Cardiac muscle cell (in vitro differentiated cells and primary cell): Measurements from ENCODE around the gene ZNF580. TPM values are rescaled to one million over a fixed set of nuclear protein-coding genes. Genes with fewer than 3 reads are reported as not detected.
A peak's percentile ranks its signal among the peaks of the same experiment; 100 is the strongest.

Source experiments
- DNase-seq, 2 donors: peaks; one replicate each; pipeline versions ENCODE4 v3.0.0 to v3.0.0-alpha.2; 2010 to 2017; ENCODE audit warnings: low read depth in 1 of 2, low spot score in 1 of 2
- H3K27ac ChIP-seq: fragments of 200-600 bp; sonication (generic); 2 replicates; pipeline ENCODE4 v1.5.1; 2016
- H3K27me3 ChIP-seq: fragments of 200-600 bp; sonication (generic); 2 replicates; pipeline ENCODE4 v1.6.0; 2016; ENCODE audit warnings: control low read depth
- H3K36me3 ChIP-seq: fragments of 200-600 bp; sonication (generic); 2 replicates; pipeline ENCODE4 v1.5.1; 2016; ENCODE audit warnings: control low read depth
- H3K4me1 ChIP-seq: fragments of 200-600 bp; sonication (generic); 2 replicates; pipeline ENCODE4 v1.8.1; 2017; ENCODE audit warnings: low read depth, mild to moderate bottlenecking, mixed run types
- H3K4me3 ChIP-seq: fragments of 200-600 bp; sonication (generic); 2 replicates; pipeline ENCODE4 v1.5.1; 2016; ENCODE audit warnings: mild to moderate bottlenecking
- H3K9me3 ChIP-seq: fragments of 200-600 bp; sonication (generic); 2 replicates; pipeline ENCODE4 v1.5.1; 2017; ENCODE audit warnings: low read depth, mild to moderate bottlenecking, control low read depth
- polyA plus RNA-seq: library from polyadenylated mRNA; unstranded; fragments of >200 nt; fragmentation: Nextera tagmentation; extraction: Ambion mirVana; gene quantifications from 2 replicates; pipeline ENCODE4 v1.2.1, GENCODE V29; 2016
- total RNA-seq: library from RNA; depleted of rRNA; stranded (reverse); fragments of >200 nt; gene quantifications from 2 replicates; pipeline ENCODE4 v1.2.3, GENCODE V29; 2016
- TF ChIP-seq, protein P1 (sequence below): IDR thresholded peaks from 2 replicates; pipeline ENCODE4 v1.5.1; 2012; ENCODE audit warnings: low read depth, mild to moderate bottlenecking, low read length

The ZNF580 gene
- total and polyA plus RNA-seq, 2 experiments from 2014 or later: 78.4 to 124 TPM

DNA sequence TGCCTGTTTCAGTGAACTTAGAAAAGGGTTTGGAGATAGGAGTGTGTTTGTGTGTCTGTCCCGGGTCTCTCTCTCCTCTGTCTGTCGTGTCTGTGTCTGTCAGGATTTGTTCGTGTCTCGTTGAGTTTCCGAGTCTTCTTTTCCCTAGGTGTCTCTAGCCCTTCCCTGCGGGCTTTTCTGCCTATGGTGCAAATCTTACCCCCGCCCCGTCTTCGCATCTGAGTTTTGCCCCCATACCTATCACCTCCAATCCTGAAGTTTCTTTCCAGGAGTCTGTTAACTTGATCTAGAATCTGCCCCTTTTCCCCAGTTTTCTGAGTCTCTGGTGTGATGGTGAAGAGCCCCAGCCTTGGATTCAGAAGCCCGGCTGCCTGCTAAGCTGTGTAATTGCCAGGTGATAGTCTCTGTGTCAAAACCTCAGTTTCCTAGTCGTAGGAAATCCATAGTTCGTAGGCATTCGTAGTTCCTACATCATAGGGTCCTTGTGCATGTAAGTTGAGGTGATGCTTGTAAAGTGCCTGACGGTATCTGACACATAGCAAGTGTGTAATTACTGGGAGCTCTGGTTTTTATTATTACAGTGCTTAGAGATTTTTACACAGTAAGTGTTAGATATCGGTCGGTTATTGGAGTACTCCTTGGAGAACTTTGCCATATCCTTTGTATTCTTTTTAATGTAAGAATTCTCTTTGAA, 35.0 kb downstream of the ZNF580 start:
- Histone ChIP-seq H3K27me3 (no peaks in the 10 kb centered on the region), H3K27ac (peak overlapping the region; percentile 90), H3K4me3 (peak overlapping the region; percentile 88), H3K9me3 (no peaks in the 10 kb centered on the region), H3K36me3 (peaks cover 16% of the 10 kb centered on the region), H3K4me1 (peaks cover 13% of the 10 kb centered on the region)
- TF ChIP-seq, protein P1, sequence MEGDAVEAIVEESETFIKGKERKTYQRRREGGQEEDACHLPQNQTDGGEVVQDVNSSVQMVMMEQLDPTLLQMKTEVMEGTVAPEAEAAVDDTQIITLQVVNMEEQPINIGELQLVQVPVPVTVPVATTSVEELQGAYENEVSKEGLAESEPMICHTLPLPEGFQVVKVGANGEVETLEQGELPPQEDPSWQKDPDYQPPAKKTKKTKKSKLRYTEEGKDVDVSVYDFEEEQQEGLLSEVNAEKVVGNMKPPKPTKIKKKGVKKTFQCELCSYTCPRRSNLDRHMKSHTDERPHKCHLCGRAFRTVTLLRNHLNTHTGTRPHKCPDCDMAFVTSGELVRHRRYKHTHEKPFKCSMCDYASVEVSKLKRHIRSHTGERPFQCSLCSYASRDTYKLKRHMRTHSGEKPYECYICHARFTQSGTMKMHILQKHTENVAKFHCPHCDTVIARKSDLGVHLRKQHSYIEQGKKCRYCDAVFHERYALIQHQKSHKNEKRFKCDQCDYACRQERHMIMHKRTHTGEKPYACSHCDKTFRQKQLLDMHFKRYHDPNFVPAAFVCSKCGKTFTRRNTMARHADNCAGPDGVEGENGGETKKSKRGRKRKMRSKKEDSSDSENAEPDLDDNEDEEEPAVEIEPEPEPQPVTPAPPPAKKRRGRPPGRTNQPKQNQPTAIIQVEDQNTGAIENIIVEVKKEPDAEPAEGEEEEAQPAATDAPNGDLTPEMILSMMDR: no peak
- DNase-seq: no peak

DNA sequence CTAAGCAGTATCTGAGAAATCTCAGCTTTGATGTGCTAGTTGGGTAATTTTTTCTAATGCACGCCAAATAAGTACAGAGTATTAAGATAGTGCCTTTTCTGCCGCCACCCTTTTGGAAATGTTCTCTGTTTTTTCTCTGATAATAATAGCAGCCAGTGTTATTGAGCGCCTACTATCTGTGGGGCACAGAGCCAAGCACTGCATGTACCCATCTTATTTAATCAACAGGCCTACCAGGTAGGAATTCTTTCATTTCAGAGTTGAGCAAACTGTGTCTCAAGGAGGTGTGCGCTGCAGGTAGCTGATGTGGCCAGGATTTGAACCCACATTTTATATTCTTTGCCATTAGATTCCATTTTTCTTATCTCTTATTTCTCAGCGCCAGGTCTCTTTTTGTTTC, 35.6 kb downstream of the ZNF580 start:
- DNase-seq: peak in 1 of 2 donors; percentile 27
- Histone ChIP-seq H3K4me3 (peak overlapping the region; percentile 88), H3K9me3 (no peaks in the 10 kb centered on the region), H3K27me3 (no peaks in the 10 kb centered on the region), H3K36me3 (peaks cover 16% of the 10 kb centered on the region), H3K4me1 (peaks cover 13% of the 10 kb centered on the region), H3K27ac (no peak overlapping the region)
- TF ChIP-seq, protein P1: peak; percentile 19

DNA sequence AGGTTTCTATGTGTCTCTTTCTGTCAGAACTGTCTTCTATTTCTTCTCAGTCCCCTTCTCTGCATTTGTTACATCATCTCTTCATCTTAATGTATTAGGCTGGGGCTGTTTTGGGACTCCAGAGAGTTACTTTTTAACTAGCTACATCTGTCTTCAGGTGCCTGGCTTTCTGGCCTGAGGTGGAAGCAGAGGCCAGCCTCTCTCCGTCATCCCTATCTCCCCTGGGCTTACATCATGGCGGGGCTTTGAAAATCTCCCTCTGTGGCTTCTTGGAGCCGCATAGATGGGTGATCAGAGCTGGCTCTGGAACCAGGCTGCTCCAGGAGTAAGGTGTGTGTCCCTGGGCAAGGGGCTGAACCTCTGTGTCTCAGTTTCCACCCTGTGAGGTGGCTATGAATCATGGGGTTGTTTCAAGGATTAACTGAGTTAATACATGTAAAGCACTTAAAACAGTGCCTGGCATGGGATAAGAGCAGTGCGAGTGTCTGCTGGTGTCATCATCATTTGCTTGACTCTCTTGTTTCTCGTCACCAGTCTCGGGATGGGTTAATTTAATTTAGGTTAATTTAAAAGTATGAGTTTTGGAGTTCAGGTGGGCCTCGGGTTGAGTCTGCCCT, 36.2 kb downstream of the ZNF580 start:
- Histone ChIP-seq H3K27me3 (no peaks in the 10 kb centered on the region), H3K36me3 (peaks cover 16% of the 10 kb centered on the region), H3K9me3 (no peaks in the 10 kb centered on the region), H3K27ac (no peak overlapping the region), H3K4me1 (peaks cover 13% of the 10 kb centered on the region), H3K4me3 (no peak overlapping the region)
- TF ChIP-seq, protein P1: no peak
- no peak for DNase-seq

DNA sequence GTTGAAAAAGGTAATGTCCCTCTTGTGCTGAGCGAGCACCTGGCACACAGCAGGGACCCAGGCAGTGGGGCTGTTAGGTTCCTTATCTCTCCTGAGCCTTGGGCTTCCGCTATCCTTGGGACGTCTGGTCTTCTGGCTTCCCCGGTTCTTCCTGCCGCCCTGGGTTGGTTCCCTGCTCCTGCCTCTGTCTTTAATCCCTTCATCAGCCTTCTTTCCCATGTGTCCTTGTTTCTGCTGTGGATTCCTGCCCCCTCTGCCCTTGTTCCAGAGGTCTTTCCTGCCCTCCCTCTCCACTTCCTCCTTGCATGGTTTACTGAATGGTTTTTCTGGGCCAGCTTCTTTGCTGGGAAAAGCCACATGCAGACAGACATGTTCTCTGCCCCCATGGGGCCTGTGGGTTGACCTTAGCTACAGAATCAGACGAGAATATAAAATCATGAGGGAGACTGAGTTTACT, 36.8 kb downstream of the ZNF580 start:
- Histone ChIP-seq H3K9me3 (no peaks in the 10 kb centered on the region), H3K36me3 (peaks cover 16% of the 10 kb centered on the region), H3K4me3 (no peak overlapping the region), H3K4me1 (peaks cover 13% of the 10 kb centered on the region), H3K27me3 (no peaks in the 10 kb centered on the region), H3K27ac (no peak overlapping the region)
- TF ChIP-seq, protein P1: no peak
- DNase-seq: no peak

DNA sequence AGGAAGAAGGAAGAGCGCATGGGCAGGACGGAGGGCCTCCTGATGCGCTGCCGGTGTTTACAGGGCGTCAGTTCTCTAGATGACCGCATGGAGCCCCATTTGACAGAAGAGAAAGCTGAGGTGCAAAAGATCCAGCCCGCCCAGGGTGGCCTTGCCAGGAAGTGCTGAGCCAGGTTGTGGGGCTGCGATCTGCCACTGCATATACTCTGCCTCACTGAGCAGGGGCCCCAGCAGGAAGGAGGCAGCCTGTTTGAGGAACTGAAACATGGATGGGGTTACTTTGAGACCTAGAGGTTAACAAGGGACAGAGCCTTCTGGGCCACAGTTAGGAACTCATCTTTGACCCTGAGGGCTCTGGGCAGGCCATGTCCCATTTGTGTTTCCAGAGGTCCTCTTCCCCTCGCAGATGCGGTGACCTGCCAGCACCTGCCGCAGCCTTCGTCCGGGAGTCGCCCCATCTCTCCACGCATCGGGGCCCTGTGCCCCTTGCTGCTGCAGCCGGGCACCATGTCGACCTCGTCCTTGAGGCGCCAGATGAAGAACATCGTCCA, 37.4 kb downstream of the ZNF580 start:
- no peaks in the 10 kb centered on the region for H3K27me3 ChIP-seq
- peaks cover 16% of the 10 kb centered on the region for H3K36me3 ChIP-seq
- no peak overlapping the region for H3K4me3 ChIP-seq
- no peak for DNase-seq
- peaks cover 13% of the 10 kb centered on the region for H3K4me1 ChIP-seq
- no peaks in the 10 kb centered on the region for H3K9me3 ChIP-seq
- TF ChIP-seq, protein P1: no peak
- H3K27ac ChIP-seq: no peak overlapping the region
